A204.1 (cell line): ENCODE data around the gene INPP4B.

Experiments
- FAIRE-seq: peaks from 2 replicates; lab custom pipeline; 2012; peaks lifted over from hg19 to GRCh38; lab: Jason Lieb, UNC

Gene INPP4B

DNA sequence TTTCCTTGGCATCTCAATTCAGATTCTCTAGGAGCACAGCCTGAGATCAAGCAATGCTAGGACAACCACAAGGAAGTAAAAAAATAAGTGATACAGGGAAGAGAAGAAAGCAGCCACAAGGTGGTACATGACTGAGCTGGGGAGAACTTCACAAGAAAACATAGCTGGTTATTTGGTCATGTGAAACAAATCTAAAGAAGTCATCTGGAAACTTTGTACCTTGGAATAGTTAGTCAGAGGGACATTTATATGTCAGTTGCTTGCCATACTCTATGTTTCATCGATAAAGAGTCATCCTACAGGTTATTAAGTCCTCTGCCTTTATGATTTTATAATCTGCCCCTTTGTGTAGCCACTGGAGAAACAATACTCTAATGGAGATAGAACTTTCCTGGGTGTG lies 634.7 kb downstream of the INPP4B start:
- no peak for FAIRE-seq

DNA sequence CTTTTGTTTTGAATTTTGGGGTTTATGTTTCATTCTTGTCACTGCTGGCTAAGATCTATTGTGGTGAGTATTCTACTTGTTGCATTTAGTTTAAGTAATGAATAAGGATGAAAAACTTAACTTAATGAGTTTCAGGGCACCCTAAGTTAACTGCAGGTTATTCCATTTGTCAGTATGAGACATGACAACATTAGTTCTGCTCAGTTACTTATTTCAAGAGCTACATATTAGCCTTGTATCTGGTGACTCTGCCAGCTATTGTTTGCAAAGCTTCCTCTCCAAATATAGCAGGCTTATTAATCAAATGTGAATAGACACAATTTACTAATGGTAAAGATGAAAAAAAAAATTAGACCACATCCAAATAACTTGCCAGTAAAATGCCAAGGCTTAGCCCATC lies 642.6 kb downstream of the INPP4B start:
- FAIRE-seq, result no peak

DNA sequence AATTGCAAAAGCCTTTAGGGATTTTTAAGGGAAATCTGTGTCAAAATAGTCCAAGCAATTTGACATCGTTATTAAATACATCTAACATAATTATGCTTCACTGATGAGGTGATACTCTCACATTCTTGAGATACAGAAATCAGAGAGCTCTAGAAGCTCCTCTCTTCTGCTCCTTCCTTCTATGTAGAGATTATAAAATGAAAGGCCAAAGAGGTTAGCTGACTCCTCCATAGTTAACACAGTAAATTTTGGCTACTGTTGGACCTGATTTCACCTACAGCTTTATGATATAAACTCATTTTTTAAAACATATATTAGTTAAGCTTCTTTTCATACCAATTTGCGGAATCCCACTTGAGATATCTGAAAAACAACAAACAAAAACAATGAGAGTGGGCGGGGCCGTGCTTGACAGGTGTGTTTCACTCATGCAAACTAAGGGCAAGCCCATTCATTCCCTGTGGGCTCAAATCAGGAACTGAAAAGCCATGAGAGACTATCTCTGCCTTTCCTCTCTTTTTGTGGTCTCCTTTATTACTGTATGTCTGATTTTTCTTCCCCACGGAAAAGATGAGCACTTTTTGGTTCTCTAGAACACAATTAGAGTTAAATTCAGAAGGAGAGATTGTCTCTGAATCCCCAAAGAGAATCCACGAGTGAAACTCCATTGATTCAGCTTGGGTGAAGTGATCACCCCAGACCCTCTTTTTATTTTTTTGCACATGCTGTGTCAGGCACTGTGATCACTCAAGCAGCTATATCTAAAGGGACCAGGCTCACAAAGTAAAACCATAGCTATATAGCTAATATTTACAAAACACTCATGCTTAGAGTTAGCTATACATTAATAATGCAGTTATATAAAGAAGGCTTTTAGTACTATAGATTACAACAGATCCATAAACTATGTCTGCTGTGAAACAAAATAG lies 643.4 kb downstream of the INPP4B start:
- FAIRE-seq, result no peak

DNA sequence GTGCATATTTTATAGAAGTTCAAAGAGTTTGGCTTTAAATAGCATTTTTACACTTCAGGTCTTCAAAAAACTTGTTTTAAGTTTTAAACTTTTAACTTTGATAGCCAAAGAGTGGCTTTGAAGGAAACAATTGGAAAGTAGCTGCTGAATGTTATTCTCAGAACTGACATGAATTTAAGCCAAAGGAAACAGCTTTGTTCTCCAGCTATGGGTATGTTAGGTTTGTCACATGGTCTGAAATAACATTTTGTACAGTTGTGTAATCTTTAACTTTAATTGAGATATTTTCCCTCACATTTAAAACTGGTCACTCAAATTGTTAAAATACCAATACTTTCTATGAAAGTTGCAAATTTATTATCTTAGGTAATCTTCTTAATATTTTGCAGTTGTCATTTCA lies 645.1 kb downstream of the INPP4B start:
- FAIRE-seq, result peak; percentile 6

DNA sequence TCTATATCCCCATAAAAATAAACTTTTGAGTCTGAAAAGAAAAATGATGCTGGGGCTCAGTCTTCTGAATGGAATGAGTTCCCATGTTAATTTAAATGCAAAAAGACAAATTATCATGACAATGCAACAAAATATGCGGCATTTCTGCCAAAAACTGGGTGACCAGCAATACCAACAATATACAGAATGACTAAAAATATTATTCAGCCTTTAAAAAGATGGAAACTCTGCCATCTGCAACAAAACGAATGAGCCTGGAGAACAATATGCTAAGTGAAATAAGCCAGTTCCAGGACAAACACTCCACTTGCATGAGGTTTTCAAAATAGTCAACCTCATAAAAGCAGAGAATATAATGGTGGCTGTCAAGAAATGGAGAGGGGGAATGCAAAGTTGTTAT lies 651.2 kb downstream of the INPP4B start:
- FAIRE-seq, result no peak

DNA sequence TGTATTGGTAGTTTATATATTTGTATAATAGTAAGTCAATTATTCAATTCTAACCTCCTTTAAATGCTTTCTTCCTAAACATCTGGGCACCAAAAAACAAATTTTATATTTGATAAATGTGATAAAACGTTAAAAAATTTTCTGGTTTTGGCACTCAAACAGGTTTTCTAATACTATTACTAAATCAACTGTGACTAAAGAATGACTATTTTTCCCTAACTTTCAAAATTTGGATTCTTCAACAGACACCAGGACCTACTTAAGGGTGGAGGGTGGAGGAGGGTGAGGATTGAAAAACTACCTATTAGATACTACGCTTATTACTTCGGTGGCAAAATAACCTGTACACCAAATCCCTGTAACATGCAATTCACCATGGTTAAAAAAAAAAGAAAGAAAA lies 654.2 kb downstream of the INPP4B start:
- no peak for FAIRE-seq

DNA sequence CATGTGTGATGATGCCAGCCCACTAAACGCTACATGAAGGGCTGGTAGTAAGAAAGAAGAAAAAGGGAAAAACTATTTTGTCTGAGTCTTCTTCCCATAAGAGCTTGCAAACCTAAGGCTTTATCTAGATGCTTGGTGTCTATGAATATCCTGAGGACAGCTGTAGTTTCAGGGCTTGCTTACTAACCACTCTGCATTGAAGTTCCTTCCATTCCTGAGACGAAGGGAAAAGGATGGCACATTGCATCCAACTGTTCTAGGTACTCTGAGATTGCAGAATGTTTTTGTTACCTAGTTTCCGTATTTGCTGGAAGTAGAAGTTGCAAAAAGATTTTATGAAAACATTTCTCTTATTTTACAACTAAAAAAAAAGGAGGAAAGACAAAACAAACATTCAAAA lies 665.1 kb downstream of the INPP4B start:
- FAIRE-seq, result no peak

DNA sequence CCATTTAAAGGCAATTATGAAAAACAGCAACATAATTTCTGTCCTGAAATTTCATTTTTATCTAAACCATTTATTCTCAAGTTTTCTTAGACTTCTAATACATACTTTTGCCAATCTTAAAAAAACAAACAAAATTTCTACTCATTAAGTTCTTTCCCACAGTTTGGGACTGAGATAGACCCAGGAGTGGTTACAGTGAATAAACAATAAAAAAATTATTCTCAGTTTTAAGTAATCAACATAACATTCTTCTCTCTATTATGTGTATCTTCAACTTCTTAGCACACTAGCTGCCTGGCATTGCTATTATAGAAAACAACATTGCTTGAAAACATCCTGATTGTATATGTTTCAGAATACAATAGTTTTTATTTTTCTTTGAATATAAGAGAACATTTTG lies 676.9 kb downstream of the INPP4B start:
- FAIRE-seq, result peak; percentile 72

DNA sequence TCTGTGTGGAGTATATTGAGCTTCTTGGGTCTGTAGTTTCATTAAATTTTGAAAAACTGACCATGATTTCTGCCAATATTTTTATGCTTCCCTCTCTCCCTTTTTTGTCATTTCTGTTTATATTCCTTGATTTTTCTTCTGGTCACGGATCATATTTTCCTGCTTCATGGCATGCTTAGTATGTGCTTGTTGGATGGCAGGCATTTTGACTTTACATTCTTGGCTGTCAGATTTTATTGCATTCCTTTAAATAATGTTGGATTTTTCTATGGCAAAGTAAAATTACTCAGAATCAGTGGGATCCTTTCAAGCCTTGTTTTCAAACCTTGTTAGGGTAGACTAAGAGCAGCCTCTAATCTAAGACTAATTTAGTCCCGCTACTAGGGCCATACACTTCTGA lies 677.9 kb downstream of the INPP4B start:
- FAIRE-seq, result no peak

DNA sequence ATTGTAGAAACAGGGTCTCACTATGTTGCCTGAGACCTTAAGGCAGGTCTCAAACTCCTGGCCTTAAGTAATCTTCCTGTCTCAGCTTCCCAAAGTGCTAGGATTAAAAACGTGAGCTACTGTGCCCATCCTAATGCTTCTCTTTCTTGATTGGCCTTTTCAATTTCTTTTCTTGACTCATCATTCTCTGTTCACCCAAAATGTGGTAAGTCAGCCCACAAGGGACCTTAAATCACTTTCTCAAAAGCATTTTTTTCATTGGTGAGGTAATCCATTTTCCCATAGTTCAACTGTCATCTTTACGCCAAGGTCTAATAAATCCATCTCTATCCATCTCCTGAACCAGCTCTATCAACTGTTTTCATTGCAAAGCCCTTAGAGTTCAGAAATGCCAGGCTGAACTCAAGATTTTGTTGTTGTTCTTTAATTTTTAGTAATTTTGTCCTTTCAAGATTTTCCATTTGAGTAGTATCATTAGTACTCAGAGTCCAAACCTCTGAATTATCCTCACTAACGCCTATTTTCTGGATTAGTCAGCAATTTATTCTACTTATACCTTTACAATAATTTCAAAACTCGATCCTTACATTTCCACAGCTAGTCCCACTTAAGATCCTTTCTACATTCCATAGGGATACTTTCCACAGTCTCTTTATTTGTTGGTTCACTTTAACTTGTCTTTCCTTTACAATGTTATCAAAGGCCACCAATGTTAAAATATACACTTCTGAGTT lies 681.2 kb downstream of the INPP4B start:
- no peak for FAIRE-seq

DNA sequence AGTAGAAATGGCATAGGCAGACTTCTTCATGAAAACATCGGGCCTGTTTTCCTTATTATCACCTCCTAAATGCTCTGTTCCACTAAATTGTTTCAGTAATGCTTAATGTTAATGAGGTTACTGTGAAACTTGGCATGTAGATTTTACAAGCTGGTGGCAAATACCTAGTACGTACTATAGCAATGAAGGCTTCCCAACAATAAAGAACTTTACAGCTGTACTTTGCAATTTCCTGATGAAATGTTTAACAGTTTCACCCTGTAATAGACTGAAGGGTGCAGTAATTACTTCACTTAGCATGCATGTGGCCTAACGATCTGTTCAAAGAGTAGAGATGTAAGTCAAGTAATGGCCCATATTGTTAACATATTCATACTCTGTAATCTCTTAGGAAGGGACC lies 685.0 kb downstream of the INPP4B start:
- FAIRE-seq, result no peak

DNA sequence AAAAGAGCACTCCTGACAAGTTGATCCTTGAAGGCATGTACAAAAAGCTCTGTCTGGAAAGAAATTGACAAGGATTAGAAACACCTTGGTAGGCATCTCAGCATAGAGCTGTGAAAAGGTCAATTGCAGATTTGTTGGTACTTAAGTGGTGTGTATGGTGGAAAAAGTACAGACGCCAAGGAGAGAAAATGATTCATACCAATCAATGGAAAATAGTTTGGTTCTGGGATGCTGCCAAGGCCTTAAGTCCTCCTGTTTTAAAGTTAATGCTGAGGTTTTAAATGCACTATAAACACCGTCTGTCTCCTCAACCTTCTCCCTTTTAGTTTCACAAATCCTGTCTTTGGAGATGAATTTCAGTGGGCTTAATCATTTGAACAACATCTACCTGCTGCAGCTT lies 685.6 kb downstream of the INPP4B start:
- FAIRE-seq, result no peak

DNA sequence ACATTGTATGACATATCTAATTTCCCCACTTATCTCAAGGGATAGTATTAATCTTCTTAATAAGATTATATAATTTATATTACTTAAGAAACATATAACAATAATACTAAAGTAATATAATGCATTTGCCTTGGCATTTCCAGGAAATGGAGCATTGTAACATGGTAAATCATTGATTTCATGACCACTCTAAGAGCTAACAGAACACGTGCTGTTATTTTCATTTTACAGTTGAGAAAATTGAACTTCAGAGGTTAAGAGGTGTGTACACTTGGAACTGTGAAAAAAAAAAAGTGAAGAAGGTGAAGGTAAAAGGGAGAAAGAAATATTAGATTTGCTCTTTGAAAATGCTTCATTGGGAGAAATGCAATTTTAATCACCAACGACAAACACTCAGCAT lies 687.1 kb downstream of the INPP4B start:
- no peak for FAIRE-seq

DNA sequence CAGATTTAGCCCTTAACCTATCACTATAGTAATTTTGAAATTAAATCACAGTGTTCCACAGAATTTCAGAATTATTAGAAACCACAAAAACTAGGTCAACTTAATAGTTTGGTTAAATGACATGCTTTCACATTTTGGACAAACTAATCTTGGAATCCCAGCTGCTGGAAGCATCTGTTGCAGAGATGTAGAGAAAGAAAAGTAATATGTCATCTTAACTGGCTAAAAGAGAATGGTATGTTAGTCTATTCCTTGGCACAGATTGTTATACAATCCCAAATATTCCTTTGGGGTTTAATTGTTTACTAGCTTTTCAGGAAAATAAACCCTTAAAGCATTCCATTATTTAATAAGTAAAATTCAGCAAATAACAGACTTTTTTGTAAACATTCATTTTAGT lies 689.8 kb downstream of the INPP4B start:
- no peak for FAIRE-seq

DNA sequence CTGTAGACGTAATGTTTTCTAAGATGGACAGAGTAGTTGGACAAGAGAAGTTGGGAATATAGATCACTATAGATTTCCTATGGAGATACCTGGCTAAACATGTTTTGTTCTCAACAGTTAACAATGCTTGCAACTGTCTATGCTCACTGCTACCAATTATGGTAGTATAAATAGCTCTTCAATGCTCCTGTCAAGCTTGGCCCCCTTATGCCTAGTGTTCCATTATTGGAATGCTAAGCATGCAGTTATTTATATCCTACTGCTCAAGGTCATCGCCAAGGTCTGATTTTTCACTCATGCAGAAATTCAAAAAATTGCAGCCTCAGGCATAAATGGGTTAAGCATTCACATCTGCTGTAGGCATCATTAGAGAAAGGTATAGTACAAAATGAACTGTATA lies 690.8 kb downstream of the INPP4B start:
- FAIRE-seq, result no peak

DNA sequence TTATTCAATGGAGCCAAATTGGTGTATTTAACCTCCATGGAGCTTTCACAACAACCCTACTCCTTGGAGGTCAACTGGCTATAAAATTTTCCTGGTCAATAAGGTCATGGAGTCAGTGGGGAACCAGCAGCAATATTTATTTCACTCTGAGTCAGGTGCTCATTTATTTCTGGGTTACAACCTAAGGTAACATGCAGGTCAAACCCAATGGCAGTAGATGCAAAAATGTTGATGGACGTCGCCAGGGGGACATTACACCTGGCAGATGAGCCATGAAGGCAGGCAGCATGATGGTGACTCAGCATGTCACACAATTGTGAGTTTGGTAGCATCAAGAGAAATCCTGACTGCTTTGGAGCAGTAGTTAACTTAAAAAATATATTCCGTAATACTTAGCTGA lies 695.6 kb downstream of the INPP4B start:
- no peak for FAIRE-seq

DNA sequence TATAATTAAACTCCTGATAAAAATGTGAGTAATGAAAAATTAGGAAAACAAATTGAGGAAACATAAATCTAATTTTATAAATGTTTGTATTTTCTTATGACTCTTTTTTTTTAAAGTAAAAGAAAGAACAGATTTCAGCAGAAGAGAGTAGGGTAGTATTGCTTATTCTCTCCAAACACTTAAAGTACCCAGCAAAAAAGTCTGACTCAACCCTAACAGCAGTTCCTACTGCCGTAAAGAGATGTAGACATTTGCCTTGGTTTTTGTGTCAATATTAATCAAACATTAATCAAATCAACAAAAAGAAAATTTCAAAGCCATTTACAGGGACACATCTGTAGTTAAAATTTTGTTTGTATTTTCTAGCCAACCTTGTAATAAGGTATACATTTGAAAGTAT lies 701.3 kb downstream of the INPP4B start:
- no peak for FAIRE-seq

DNA sequence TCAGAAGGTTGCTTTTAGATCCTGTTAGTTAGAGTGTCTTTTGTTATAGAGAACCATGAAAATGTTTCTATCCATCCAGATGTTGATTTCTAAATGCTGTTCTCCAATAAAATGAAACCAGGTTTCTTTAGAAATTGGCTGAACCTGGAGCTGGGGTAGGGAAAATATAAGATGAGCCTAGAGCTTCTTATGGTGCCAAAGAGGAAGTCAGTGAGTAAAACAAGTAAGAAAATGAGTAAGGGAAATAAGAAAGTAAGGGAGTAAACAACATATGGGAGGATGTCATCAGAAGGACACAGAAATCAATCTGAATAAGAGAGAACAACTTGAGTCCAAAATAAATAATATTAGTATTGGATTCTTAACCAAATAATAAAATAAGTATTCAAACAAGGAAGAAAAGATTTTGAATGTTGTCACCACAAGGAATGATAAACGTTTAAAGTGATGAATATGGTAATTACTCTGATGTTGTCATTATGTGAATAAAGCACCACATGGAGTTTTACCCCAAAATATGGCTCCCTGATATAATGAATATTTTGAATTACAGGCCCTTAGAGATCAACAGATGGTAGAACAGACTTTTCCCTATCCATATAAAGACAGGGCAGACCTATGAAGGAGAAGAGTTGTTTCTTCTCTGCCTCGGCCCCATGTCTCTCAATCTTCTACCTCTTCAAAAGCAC lies 703.6 kb downstream of the INPP4B start:
- FAIRE-seq, result no peak

DNA sequence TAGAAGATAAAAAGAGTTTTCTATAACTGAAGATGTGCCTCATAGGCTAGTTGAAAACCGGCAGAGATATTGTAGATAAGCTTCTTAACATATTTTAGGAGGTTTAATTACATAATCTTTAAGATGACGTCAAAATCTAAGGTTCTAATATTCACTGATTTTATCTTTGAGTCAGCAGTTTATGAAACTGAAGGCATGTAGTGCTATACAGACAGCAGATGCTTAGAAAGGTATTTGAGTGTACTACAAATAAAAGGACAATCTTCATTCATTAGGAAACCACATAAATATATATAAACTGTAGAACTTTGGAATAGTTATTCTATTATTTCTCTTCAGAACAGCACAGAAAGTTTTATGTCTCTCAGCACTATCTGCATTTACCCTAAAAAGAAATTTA lies 704.9 kb downstream of the INPP4B start:
- no peak for FAIRE-seq

DNA sequence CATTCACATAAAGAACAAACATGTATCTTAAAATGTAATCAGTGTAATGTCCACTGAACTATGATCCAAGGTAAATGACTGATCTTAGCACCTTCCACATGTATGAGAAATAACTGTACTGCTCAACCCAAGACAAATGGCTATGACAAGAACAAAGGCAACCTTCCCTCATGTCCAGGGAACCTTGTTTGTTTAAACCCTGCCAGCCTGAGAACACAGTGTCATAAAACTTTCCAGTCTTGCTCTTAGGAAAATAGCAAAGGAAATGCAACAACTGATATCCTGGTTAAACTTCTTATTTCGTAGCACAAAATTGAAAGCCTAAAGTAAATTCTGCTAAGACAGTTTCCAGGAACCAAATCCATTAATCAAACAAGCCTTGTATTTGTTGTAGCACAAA lies 715.4 kb downstream of the INPP4B start:
- no peak for FAIRE-seq

DNA sequence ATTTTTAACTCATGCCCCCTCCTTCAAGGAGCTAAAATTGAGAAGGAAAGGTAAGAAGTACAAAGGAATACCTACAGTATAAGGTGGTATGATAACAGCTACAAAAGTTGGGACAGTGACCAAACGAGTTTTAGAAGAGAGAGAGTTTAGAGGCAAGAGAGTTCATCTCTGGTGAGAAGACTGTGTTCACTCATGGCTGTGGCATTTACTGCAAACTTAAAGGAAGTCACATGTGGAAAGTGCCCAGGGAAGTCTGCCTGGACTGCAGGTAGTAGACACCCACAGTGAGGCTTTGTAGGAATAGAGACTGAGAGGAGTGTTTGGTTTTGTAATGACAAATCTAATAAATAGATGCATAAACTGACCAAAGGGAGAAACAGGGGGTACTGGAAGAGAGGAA lies 716.2 kb downstream of the INPP4B start:
- no peak for FAIRE-seq

DNA sequence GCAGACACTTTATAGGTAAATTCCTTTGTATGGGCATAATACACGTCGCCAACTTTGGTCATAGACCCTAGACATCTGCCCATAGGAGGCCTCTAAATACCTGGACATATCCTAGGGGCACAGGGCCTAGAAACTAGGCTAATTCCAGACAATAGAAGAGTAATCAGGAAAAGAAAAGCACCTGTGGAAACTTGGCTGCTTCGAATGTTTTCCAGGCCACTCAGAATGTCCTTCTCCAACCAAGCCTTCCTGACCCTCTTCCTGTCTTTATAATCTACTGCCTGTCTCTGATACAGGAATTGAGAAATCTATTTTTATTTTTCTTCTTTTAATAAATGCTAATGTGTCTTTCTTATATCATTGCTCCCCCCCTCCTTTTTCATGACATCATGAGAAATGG lies 716.6 kb downstream of the INPP4B start:
- FAIRE-seq, result no peak

DNA sequence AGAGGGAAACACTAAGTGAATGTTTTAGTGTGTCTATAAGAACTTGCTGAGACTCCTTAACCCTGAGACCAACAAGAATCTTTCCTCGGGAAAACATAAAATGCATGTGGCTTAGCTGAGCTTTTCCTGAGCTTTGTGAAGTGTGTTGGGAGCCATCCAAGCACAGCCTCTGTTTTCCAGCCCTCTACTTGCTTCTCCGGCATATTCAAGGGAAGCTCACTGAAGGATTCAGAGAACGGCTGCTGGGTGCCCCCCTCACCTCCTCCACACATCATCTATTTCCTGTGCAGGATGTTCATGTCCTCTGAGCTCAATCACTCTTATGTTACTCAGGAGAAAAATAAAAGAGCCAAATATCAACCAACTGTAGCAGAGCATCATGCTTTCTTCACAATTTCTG lies 717.6 kb downstream of the INPP4B start:
- no peak for FAIRE-seq
